ENCODE results near the gene GAN.

DNA sequence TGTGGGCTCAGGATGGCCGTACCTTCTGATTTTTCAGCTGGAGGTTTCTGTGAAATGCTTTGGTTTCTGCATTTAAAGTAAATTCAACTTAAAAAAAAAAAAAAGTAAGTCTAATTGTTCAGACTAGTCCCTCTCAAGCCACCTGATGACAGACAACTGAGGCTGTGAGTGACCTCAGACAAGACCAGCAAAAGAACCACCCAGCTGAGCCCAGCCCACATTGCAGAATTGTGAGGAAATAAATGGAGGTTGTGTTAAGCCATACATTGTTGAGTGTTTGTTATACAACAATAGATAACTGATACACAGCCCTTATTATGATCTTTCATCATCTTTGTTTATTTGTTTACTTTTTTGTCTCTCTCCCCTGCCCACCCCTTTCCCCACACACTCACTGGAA, 85.1 kb downstream of the GAN start:
- TF ChIP-seq NFE2L1 (CRISPR knock-in tag; IDR thresholded peaks at IDR 0.05) (no peak), CREB1 (CRISPR knock-in tag; IDR thresholded peaks at IDR 0.05) (no peak), SP1 (CRISPR knock-in tag; conservative IDR thresholded peaks at IDR 0.05) (no peak), GTF2I (CRISPR knock-in tag; conservative IDR thresholded peaks at IDR 0.05) (no peak), MYBL2 (CRISPR knock-in tag; IDR thresholded peaks at IDR 0.05) (no peak), NFYB (CRISPR knock-in tag; conservative IDR thresholded peaks at IDR 0.05; ENCODE audit: low read depth) (no peak)
- TF ChIP-seq, protein P1, sequence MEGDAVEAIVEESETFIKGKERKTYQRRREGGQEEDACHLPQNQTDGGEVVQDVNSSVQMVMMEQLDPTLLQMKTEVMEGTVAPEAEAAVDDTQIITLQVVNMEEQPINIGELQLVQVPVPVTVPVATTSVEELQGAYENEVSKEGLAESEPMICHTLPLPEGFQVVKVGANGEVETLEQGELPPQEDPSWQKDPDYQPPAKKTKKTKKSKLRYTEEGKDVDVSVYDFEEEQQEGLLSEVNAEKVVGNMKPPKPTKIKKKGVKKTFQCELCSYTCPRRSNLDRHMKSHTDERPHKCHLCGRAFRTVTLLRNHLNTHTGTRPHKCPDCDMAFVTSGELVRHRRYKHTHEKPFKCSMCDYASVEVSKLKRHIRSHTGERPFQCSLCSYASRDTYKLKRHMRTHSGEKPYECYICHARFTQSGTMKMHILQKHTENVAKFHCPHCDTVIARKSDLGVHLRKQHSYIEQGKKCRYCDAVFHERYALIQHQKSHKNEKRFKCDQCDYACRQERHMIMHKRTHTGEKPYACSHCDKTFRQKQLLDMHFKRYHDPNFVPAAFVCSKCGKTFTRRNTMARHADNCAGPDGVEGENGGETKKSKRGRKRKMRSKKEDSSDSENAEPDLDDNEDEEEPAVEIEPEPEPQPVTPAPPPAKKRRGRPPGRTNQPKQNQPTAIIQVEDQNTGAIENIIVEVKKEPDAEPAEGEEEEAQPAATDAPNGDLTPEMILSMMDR (IDR thresholded peaks at IDR 0.05), result no peak
- TF ChIP-seq, protein P2, sequence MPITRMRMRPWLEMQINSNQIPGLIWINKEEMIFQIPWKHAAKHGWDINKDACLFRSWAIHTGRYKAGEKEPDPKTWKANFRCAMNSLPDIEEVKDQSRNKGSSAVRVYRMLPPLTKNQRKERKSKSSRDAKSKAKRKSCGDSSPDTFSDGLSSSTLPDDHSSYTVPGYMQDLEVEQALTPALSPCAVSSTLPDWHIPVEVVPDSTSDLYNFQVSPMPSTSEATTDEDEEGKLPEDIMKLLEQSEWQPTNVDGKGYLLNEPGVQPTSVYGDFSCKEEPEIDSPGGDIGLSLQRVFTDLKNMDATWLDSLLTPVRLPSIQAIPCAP (CRISPR knock-in tag; IDR thresholded peaks at IDR 0.05), result no peak
- TF ChIP-seq, protein P3, sequence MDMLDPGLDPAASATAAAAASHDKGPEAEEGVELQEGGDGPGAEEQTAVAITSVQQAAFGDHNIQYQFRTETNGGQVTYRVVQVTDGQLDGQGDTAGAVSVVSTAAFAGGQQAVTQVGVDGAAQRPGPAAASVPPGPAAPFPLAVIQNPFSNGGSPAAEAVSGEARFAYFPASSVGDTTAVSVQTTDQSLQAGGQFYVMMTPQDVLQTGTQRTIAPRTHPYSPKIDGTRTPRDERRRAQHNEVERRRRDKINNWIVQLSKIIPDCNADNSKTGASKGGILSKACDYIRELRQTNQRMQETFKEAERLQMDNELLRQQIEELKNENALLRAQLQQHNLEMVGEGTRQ (CRISPR knock-in tag; IDR thresholded peaks at IDR 0.05), result no peak
- TF ChIP-seq, protein P4, sequence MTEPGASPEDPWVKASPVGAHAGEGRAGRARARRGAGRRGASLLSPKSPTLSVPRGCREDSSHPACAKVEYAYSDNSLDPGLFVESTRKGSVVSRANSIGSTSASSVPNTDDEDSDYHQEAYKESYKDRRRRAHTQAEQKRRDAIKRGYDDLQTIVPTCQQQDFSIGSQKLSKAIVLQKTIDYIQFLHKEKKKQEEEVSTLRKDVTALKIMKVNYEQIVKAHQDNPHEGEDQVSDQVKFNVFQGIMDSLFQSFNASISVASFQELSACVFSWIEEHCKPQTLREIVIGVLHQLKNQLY (CRISPR knock-in tag; IDR thresholded peaks at IDR 0.05), result no peak
- TF ChIP-seq, protein P5, sequence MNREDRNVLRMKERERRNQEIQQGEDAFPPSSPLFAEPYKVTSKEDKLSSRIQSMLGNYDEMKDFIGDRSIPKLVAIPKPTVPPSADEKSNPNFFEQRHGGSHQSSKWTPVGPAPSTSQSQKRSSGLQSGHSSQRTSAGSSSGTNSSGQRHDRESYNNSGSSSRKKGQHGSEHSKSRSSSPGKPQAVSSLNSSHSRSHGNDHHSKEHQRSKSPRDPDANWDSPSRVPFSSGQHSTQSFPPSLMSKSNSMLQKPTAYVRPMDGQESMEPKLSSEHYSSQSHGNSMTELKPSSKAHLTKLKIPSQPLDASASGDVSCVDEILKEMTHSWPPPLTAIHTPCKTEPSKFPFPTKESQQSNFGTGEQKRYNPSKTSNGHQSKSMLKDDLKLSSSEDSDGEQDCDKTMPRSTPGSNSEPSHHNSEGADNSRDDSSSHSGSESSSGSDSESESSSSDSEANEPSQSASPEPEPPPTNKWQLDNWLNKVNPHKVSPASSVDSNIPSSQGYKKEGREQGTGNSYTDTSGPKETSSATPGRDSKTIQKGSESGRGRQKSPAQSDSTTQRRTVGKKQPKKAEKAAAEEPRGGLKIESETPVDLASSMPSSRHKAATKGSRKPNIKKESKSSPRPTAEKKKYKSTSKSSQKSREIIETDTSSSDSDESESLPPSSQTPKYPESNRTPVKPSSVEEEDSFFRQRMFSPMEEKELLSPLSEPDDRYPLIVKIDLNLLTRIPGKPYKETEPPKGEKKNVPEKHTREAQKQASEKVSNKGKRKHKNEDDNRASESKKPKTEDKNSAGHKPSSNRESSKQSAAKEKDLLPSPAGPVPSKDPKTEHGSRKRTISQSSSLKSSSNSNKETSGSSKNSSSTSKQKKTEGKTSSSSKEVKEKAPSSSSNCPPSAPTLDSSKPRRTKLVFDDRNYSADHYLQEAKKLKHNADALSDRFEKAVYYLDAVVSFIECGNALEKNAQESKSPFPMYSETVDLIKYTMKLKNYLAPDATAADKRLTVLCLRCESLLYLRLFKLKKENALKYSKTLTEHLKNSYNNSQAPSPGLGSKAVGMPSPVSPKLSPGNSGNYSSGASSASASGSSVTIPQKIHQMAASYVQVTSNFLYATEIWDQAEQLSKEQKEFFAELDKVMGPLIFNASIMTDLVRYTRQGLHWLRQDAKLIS (CRISPR knock-in tag; IDR thresholded peaks at IDR 0.05; ENCODE audit: borderline replicate concordance), result no peak
- TF ChIP-seq, protein P6, sequence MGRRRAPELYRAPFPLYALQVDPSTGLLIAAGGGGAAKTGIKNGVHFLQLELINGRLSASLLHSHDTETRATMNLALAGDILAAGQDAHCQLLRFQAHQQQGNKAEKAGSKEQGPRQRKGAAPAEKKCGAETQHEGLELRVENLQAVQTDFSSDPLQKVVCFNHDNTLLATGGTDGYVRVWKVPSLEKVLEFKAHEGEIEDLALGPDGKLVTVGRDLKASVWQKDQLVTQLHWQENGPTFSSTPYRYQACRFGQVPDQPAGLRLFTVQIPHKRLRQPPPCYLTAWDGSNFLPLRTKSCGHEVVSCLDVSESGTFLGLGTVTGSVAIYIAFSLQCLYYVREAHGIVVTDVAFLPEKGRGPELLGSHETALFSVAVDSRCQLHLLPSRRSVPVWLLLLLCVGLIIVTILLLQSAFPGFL (CRISPR knock-in tag; IDR thresholded peaks at IDR 0.05; ENCODE audit: borderline replicate concordance), result no peak
